Islet precursor cell (in vitro differentiated cells): ENCODE data around the gene PPCS.

ENCODE experiments used
- DNase-seq: peaks from one replicate; pipeline ENCODE4 v3.0.0-alpha.2; 2018

Gene PPCS

DNA sequence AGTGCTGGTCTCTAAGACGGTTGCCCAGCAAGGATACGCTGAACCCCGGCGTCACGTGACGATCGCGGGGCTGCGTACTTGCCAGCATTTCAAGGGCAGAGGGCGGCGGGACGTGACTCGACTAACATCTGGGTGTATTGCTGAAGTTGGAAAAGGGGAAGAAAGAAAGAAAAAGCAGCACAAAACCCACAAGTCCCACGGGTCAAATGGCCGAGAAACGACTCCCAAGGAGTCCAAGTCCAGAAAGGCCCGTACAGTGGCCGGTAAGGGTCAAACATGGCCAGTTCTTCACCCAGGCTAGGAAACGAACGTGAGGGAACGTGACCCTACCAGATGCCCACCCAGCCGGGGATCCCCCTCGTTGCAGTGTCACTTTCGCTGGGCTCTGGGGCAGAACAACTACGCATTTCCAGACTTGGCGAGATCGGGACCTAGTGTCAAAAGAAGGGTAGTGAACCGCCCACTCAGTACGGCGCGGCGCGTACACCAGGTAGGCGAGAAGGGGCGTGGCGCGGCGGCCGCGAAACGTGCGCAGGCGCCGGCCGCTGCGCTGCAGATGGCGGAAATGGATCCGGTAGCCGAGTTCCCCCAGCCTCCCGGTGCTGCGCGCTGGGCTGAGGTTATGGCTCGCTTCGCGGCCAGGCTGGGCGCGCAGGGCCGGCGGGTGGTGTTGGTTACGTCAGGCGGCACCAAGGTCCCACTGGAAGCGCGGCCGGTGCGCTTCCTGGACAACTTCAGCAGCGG lies at the start of gene PPCS, which contains the start of gene ZMYND12:
TSS of gene PPCS (plus strand) at position 534 of the 744 bp plus-strand sequence. CDS start at position 557, 23 bp downstream.
TSS of gene ZMYND12 (minus strand) at position 13 of the 744 bp plus-strand sequence. CDS start 25 bp downstream, outside the sequence.
- DNase-seq: peak; percentile 88

DNA sequence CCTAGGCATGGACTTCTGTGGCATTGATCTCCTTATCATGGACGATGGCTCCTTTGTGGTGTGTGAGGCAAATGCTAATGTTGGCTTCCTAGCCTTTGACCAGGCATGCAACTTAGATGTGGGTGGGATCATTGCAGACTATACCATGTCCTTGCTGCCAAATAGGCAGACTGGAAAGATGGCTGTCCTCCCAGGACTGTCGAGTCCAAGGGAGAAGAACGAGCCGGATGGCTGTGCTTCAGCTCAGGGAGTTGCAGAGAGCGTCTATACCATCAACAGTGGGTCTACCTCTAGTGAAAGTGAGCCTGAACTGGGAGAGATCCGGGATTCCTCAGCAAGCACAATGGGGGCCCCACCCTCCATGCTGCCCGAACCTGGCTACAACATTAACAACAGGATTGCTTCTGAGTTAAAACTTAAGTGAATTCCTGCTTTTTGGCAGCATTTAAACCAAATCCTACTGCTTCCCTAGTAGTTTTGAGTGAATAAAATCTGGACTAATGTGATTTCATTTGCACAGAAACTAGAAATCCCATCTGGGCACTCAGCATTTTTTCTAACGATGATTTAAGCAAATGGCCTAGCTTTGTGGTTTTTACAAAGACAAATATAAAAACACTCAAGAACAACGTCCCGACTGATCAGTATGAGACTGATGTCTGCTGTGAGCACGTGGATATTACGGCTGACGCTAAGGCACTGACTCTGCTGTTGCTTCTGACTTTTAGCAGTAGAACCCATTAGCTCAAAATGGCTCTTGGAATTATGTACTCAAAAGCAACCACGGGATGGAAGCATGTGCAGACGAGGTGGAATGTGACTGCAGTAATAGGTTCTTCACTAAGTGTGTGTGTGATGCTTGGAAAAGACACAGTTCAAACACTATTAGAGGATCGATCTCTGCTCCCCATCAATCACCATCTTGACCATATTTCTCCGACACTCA lies 41.5 kb upstream of the PPCS start:
- DNase-seq: no peak

DNA sequence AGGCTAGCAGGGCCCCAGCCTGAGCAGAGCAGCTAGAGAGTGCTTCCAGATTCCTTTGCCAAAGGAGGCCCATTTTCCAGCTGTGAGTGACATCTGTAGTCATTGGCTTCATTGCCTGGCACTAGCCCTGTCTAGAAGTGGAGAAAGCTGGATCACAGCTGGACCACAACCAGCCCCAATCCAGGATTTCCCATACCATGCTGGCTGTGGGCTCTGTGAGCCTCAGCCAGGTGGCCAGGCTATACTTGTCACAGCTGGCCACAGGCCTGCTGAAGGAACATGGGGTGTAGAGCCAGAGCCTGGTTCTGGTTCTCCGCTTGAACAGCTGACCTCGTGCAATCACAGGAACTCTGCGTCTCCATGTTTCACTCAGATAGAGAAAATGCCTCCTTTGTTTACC lies 39.2 kb upstream of the PPCS start:
- no peak for DNase-seq

DNA sequence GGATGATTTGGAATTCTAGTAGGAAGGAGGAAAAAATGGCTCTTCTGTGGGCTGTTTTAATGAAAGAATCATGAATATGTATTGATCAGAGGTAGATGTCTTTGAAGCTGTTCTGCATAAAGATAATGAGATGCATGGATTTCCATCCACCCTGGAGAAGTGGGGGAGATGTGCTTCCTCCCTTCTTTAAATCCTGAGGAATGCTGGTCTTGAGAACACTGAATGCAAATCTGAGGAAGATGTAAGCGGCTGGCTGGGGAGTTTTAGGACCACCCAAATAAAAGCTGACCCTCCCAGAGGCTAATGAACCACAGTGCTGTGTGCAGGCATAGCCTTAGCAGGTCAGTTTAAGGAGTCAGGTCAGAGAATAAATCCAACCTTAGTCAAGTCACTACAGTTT lies 37.8 kb upstream of the PPCS start:
- DNase-seq: no peak

DNA sequence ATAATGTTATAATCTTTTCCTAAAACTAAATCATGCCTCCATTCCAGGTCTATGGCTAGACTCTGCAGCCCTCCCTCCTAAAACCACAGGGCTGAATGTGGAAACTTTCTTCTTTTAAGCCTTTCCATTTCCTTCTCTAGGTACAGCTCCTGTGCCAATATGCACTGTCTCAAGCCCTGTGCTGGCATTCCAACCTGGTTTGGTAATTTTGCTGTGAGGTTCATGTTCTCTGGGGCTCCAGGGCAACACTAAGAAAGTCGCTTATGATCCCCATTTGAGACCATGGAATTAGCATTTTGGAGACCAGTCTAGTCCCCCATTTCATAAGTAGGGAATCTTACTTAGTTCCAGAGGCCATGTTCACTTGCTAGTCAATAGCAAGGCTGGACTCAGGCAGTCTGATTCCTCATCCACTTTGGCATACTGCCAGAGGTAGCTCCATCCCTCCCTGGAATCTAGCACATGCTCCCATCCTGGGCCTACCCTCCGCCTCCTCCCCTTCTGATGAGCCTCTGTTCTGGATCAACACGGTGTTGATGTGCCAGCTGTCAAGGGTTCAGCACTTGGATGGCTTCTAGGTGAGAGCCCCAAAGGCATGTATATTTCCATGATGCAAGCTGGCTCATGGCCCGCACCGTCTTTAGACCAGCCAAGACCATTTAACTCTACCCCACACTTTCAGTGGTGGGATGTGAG lies 37.1 kb upstream of the PPCS start:
- DNase-seq: no peak

DNA sequence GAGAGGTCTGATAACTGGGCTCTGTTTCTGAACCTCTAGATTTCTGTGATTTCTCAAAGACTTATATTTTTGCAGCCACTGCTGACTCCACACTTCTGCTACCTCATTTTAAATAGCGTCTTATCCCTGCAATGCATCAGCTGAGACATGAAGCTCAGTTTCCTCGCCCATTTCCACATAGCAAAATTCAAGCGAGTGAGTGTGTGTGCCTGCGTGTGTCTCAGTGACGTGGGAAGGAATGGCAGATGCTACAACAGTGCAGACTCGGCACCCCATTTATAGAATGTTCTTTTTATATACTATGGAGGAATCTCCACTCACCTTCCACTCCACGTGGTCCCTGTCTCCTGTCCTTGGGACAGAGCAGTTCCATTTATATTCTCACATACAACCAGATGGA lies 36.2 kb upstream of the PPCS start:
- no peak for DNase-seq

DNA sequence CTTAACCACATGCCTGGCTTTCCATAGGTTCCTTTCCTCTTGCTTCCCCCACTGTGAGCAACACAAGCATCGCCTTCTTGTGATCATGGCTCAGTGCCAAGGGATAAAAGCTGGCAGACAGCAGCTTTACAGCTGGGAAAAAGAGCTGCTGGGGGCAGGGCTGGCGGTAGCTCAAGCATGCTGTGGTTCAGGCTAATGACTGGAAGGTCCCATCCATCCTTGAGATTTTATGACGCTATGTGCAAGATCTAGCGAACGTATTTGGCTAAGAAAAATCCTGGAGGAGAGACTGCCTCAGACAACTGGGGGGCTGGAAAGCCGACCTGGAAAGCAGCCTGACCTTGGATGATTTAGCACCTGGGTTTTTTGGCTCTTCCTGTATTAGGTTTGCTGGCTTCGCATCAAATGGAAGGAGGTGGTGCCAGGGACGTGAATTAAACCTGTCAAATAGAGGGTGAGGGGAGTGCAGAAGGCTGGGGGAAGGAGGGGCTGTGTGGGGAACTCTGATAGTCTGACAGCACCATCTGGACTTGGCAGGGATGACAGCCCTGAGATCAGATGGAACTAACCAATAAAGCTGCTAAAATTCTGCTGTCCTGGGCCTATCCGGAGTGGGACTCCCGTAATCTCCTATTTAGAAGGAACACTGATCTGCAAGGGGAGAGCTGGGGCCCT lies 35.3 kb upstream of the PPCS start:
- peak; percentile 30 for DNase-seq

DNA sequence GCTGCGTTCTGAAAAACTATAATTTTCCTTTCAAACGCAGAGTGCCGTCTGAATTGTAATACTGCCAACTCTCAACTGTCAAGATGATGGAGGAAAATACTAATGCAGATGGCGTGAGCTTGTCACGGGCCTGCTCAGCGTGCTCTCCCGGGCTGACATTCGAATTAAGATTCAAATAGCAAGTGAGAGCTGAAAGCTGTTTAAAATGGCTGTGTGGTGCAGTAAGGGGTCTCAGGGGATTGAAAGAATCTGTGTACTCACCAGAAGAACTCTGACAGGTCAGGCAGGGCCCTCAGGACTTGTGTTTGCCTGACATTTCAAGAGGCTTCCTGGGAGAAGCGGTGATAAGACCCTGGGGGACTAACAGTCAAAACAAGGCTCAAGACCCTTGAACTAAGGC lies 33.6 kb upstream of the PPCS start:
- DNase-seq: no peak

DNA sequence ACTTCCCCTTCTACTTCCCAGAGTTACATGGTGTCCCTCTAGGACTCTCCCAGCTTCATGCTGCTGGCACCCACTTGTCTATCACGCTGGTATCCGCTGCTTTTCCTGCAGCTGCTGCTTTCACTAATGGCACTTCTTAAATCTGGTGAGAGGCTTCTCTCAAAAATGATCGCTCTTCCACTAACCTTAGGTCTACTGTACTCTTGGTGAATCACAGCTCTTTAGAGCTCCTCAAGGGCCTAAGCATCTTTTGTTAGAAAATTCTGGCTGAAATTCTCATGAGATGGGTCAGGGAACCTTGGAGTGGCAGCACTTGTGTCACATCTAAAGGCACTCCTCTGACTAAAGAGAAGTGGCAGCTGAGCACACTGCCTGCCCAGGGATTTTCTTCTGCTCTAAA lies 32.7 kb upstream of the PPCS start:
- DNase-seq: no peak

DNA sequence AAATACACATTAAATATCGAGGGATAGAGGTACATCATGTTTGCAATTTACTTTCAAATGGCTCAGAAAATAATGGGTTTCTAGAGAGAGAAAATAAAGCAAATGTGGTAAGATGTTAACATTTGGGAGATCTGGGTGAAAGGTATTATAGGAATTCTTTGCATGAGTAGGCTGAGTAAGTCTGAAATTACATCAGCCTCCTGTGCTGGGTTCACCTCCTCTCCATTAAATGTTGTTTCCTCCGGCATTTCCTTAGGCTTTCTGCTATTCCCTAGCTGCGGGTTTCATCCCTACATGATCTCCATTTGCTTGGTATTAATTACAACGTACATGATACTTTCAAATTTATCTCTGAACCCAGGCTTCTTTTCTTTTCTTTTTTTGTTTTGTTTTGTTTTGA lies 32.1 kb upstream of the PPCS start:
- no peak for DNase-seq

DNA sequence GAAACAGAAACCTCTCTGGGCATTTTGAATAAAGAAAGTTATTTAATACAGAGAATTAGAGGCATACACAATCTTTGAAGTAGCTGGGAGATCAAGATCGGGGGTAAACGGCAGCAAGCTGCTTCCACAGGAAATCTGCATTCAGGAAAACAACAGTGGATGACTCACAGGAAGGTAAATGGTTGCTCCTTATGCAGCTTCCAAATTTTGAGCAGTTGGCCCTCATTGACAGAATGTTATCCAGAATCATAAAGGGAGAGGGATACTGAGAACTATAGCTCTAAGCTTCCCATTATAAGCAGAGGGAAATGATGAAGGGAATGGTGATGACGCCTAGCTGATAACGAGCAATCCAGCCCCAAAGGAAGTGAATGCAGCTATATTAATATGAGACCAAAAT lies 29.1 kb upstream of the PPCS start:
- DNase-seq: no peak

DNA sequence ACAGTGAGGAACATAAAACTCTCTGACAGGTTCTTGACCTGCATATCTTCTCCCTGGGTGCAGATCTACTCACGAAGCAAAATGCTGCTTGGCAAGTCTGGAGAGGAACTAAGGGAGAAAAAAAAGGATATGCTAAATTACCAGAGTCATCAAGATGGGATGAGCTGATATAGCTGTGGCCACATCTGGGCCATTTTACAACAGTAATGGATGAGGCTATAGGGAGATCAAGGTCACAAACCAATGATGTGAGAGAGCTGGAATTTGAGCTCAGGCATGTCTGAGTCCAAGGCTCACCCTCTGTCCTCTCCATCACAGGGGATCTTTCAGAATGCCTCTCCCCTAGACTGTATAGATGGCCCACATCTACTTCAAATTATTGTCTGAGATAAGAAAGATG lies 26.7 kb upstream of the PPCS start:
- peak; percentile 71 for DNase-seq

DNA sequence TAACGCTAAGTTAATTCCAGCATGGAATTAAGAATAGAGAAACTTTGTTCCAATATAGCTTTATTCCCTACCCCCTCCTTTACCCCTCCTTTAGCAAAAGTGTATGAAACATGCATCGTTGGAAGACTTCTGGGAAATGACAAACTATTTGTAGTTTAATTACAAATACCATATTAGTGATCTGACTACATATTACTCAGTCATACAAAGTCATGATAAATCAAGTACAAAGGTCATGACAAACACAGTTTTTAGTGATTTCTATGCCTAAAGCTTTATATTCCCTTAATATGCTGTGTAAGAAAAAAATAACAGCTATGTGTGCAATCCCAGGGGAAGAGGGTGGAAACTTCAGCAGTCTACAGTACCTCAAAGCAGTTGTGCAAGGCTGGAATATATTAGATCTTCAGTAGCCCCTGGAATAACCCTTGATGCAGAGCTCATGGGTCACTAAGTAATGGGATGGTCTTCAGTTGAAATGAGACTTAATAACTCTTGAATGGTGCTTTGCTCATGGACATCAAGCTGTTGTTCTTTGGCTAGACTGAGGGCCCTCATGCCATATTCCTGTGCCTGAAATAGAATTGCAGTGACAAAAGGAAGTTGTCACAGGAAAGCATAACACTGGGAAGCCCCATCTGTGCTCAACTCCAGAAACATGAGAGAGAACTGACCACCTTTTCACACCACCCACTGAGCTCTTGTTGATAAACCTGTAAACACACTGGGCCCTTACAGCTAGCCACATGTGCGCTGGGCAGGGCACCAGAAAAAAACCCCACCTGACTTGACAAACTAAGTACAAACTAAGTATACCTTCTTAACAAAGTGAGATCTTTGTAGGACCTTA lies 25.8 kb upstream of the PPCS start:
- no peak for DNase-seq

DNA sequence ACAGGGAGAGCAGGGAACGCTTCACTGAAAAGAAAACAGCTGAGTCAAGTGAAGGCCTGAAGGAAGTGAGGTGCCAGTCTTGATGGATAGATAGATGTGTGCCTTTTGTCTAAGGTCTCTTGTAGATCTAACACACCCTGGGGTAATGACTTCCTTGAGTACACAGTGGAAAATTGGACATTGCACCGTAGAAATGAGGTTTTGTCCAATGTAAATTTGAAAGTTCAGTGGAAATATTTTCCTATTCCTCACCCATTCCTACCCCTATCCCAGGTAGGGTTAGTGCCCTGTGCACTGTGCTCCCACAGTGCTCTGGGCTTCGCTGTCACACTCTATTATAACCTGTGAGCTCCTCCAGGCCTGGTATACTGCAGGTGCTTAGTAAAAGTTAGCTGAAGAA lies 24.8 kb upstream of the PPCS start:
- no peak for DNase-seq

DNA sequence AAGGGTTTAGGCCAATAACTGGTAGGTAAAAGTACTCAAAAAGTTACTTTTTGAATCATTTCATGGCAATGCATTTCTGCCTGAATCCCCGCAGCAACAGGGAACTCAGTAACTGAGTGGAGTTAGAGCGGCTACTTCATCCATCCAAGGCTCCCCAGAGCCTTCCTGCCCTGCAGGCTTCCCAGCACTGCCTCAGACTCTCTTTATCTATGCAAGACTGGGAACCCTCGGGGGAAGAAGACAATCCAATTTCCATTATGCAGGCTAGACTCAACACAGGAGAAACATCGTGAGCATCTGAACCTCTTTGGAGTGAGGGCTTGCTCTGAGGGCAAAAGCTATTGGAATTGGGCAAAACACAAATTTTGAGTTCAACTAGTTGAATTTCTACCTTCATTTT lies 23.6 kb upstream of the PPCS start:
- DNase-seq: peak; percentile 68

DNA sequence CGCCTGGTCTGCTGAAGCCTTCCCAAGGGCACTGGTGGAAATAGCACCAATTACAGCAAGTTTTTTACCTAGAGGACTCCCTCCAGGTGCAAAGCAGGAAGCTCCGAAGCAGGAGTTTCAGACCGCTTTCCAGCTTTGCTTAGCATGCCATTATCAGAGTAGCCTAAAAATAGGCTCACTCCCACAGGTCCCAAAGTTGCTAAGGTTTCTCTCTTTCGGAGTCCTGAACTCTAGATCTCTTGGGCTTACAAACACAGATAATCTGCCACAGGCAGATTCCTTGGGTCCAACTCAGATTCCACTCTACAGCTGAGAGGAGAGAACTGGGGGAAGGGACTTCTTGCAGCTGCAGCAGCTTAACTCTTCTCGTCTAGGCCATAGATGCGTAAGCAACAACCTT lies 23.0 kb upstream of the PPCS start:
- peak; percentile 68 for DNase-seq

DNA sequence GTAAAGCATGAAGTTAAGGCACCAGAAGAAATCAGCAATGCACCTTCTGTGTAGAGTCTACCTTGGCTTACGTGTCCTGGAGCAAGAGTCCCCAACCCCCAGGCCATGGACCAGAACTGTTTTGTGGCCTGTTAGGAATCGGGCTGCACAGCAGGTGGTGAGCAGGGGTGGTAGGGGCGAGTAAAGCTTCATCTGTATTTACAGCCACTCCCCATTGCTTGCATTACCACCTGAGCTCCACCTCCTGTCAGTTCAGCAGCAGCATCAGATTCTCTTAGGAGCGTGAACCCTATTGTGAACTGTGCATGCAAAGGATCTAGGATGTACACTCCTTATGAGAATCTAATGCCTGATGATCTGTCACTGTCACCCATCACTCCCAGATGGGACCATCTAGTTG lies 22.0 kb upstream of the PPCS start:
- no peak for DNase-seq

DNA sequence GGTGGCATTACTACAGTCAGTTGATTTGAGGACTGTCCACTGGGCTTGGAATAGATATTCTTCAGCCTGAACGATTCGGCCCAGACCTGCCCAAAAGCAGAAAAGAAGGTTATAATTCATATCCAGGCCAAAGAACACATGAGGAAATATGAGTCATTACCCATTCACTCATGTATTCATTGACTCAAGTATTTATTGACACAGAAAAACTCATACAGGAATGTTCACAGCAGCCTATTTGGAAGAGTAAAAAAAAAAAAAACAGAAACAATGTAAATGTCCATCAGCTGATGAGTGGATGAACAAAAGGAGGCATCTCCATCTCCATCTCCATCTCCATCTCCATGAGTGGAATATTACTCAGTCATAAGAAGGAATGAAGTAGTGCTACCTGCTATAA lies 16.4 kb upstream of the PPCS start:
- DNase-seq: no peak

DNA sequence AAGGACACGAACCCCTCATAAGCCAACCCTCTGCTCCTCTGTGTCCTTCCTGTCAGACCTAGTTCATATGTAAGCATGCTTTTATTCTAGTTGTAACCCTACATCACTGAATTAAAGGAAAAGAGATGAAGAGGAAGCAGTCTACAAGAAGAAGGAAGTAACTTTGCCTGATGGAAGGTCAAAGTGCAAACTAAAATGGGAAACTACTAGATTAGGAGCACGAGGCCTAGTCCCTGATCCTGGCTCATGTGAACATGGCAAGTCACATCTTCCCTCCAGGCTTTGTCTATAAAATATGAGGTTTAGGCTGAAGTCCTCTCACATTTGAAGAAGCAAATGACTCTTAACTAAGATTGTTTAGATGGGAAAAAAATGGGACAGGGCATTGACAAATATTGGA lies 13.7 kb upstream of the PPCS start:
- DNase-seq: no peak

DNA sequence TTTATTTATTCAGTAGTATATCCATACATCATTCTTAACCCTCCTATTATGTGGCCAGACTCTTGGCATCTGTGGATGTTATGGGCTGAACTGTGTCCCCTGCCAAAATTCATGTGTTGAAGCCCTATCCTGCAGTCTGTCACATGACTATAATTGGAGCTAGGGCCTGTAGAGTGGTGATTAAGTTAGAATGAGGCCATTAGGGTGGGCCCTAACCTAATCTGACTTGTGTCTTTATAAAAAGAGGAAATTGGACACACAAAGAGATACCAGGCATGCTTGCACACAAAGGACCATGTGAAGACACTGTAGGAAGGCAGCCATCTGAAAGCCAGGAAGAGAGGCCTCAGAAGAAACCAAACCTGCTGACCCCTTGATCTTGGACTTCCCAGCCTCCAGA lies 7.1 kb upstream of the PPCS start:
- no peak for DNase-seq

DNA sequence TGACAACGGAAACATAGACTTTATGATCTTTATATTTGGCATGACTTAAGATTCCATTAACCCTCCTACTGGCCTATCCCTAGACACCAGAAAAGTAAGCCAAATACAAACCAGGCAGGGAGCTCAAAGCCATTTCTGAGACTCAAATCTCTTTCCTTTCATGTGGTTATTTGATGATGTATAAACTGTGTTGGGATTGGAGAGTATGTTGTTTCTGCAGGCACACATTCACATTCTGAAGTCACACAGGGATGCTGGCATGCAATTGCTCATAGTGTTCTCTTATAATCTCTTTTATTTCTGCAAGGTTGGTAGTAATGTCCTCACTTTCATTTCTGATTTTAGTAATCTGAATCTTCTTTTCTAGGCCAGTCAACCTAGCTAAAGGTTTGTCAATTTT lies 6.3 kb upstream of the PPCS start:
- DNase-seq: no peak

DNA sequence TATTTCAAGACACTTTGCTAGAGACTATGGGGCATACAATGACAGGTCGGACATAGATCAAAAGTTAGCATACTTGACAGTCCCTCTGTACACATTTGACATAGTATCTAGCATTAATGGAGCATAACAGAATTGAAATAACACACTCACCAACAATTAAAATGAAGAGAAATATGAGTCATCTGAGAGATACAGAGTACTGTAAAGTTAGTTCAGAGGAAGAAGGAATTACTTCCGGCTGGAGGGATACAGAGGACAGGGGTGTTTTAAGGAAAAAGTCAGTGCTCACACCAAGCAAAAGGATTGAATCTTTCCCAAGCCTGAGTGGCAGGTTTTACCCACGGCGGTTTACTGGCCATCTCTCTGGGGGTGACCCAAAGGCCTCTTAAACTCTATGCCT lies 3.0 kb upstream of the PPCS start:
- DNase-seq: no peak
